Measurements from ENCODE around the gene RAX2.
"Not testable (repeated sequence)": the region's sequence is repeated elsewhere in the genome, so short reads cannot be mapped to it uniquely, and the experiment has no call there.

The RAX2 gene

DNA sequence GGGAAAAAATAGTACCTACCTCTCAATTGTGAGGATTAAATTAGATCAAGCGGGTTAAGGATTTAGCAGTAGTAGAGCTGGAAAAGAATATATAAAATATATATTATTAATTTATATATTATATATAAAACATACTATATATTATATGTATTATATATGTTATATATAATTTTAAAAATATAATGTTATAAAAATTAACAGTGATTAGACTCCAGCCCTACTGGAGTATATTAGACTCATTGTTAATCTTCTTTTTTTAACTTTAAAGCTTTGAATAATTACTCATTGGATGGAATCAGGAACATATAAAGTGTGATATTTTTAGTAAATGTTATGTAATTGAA, 9.9 kb downstream of the RAX2 start:
- DNase-seq (ENCODE audit: extremely low read depth, low read depth), result no peak
- TF ChIP-seq, protein P1, sequence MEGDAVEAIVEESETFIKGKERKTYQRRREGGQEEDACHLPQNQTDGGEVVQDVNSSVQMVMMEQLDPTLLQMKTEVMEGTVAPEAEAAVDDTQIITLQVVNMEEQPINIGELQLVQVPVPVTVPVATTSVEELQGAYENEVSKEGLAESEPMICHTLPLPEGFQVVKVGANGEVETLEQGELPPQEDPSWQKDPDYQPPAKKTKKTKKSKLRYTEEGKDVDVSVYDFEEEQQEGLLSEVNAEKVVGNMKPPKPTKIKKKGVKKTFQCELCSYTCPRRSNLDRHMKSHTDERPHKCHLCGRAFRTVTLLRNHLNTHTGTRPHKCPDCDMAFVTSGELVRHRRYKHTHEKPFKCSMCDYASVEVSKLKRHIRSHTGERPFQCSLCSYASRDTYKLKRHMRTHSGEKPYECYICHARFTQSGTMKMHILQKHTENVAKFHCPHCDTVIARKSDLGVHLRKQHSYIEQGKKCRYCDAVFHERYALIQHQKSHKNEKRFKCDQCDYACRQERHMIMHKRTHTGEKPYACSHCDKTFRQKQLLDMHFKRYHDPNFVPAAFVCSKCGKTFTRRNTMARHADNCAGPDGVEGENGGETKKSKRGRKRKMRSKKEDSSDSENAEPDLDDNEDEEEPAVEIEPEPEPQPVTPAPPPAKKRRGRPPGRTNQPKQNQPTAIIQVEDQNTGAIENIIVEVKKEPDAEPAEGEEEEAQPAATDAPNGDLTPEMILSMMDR (IDR thresholded peaks at IDR 0.05; ENCODE audit: low read depth, low read length), result no peak

DNA sequence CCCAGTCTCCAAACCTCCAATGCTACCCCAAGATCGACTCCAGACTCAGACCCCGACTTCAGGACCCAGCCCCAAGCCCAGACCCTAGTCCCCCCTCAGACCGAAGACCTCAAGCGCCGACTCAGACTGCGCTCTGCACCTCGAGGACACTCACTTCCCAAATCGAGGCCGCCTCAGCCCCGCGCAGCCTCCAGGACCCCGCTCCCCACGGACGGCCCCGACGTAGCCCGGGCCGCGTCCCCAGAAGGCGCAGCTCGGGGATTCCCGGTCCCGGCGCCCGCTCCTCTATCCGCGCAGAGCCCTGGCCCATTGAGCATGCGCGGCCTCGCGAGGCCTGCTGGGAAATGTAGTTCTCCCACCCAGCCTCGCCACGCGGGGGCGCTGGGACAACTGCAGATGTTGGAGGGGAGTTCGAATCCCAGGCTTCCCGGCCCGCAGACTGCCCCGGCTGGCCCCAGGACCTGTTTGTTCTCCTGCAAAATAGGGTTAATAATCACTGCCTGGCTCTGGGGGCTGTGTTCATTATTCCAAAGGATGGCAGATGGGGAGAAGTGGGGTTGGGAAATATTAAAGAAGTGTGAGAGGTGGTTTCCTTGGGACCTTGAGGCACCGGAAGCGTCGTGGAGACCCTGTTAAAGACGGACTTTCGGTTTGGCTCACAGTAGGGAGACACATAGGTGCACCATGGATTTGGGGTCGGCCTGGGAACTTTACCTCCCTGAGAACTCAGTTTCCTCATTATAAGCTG, 10.5 kb downstream of the RAX2 start, which contains the start of gene APBA3:
TSS of gene APBA3 (minus strand) at position 311 of the 748 bp plus-strand sequence. CDS start 1,428 bp downstream, outside the sequence.
- DNase-seq (ENCODE audit: extremely low read depth, low read depth), result peak; percentile 71
- TF ChIP-seq, protein P1 (IDR thresholded peaks at IDR 0.05; ENCODE audit: low read depth, low read length), result peak; percentile 70

DNA sequence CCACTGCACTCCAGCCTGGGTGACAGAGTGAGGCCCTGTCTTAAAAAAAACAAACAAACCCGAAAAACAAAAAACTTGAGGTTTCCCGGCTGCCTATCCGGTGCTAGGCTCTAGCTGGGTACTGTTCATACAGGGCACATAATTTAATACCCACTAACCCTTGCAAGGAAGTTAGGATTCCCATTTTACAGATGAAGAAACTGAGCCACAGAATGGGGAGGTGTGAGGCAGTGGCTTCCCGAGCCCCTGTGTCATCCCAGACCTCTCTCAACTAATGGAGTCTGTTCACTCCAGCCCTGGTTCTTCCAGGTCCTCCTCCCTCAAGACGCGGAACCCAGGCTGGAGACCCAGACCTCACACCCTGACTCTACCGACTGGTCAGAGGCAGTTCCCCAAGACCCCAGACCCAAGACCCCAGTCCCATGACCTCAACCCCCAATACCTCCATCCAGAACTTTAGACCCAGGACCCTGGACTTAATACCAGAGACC, 11.1 kb downstream of the RAX2 start:
- TF ChIP-seq, protein P1 (IDR thresholded peaks at IDR 0.05; ENCODE audit: low read depth, low read length), result no peak
- no peak for DNase-seq (ENCODE audit: extremely low read depth, low read depth)

- TF ChIP-seq, protein P1 (IDR thresholded peaks at IDR 0.05; ENCODE audit: low read depth, low read length), result no peak
These were observed 12.4 kb downstream of the RAX2 start for GRCh38 chr19:3759482-3760254.

GRCh38 chr19:3758297-3758696, 13.7 kb downstream of the RAX2 start:
- DNase-seq (ENCODE audit: extremely low read depth, low read depth), result not testable (repeated sequence)

More at GRCh38 chr19:3759482-3760254, 12.4 kb downstream of the RAX2 start:
- DNase-seq (ENCODE audit: extremely low read depth, low read depth), result no peak

- not testable (repeated sequence) for DNase-seq (ENCODE audit: extremely low read depth, low read depth)
These were observed 14.3 kb downstream of the RAX2 start for GRCh38 chr19:3757705-3758104.

DNA sequence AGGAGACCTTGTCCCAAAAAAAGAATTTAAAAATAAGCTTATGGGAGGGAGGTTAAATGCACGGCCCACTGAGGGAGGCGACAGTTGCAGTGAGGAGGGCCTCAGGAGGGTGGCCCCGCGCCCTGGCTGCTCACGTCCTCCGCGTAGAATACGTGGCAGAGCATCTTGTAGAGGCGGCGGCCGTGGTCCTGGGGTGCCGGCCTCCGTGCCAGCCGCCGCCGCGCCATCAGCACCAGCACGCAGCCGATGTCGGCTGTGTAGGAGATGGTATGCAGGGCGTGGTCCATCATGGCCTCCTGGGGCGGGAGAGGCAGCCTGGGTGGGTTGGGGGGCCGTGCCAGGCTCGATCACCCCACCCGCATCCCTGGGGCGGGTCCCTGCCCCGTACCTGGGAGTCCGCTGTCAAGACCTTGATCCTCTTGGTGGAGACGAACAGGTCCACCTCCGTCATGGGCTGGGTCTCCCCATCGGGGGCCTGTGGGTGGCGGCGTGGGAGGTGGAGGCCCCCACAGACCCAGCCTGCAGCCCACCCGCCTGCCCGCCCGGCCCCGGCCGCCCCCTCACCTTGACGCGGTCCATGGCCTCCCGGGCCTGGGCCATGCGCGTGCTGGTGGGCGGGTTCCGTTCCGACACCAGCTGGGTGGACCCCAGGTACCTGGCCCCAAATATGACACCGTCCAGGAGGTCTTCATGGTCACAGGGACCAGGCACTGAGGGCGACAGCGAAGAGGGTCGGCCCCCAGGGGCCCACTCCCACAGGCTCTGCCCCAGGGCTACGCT, 18.2 kb downstream of the RAX2 start:
- TF ChIP-seq, protein P1 (IDR thresholded peaks at IDR 0.05; ENCODE audit: low read depth, low read length), result no peak
- DNase-seq (ENCODE audit: extremely low read depth, low read depth), result no peak

GRCh38 chr19:3752492-3752891, 19.5 kb downstream of the RAX2 start:
- no peak for DNase-seq (ENCODE audit: extremely low read depth, low read depth)
- TF ChIP-seq, protein P1 (IDR thresholded peaks at IDR 0.05; ENCODE audit: low read depth, low read length), result no peak

Data from AG09319 (cell line).